ENCODE results near the gene MRPL42. TPM values are rescaled to one million over a fixed set of nuclear protein-coding genes. Genes with fewer than 3 reads are reported as not detected.
"Not testable (repeated sequence)": the region's sequence is repeated elsewhere in the genome, so short reads cannot be mapped to it uniquely, and the experiment has no call there.

MRPL42 gene
- polyA plus RNA-seq, 1 donor: 64.0 TPM

DNA sequence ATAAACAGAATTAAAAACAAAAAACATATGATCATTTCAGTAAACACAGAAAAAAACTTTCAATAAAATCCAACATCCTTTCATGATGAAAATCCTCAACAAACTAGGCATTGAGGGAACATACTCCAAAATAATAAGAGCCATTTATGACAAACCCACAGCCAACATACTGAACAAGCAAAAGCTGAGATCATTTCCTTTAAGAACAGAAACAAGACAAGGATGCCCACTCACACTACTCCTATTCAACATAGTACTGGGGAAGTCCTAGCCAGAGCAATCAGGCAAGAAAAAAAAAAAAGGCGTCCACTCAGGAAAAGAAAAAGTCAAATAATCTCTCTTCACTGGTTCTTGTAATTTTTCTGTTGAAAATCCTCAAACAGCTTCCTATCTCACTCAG is 30.1 kb downstream of the MRPL42 start:
- H3K36me3 ChIP-seq (ENCODE audit: control insufficient read depth, insufficient read depth, low read length): peaks cover 9% of the 10 kb centered on the region
- no peak for DNase-seq
- no peak overlapping the region for H3K27ac ChIP-seq (ENCODE audit: low read length)
- no peaks in the 10 kb centered on the region for H3K27me3 ChIP-seq (ENCODE audit: control insufficient read depth, insufficient read depth, low read length)
- no peaks in the 10 kb centered on the region for H3K9me3 ChIP-seq (ENCODE audit: control insufficient read depth, low read depth, low read length)
- no peaks in the 10 kb centered on the region for H3K4me1 ChIP-seq (ENCODE audit: control insufficient read depth, insufficient read depth, low read length)
- no peak overlapping the region for H3K4me3 ChIP-seq (ENCODE audit: low read length)
- WGBS (ENCODE audit: insufficient coverage, low lambda C conversion rate): no CpG with 5 or more reads among the region's 1 CpG

DNA sequence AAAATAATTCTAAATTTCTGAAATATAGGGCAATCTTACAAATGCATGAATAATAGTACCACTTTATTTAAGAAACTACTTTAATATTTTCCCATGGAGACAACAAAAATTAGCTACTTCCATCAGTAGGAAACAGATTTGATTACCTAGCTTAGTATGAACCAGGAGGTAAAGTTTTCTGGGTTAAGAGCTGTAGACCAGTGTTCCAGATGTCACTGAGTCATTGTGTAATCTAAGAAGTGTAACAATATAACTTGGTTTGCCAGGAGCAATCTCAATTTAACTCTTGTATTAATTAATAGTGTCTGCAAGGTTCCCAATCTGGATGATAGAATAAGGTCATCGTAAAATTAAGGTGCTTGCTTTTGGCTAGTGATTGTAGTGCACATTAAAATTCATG is 31.5 kb downstream of the MRPL42 start:
- no CpG with 5 or more reads among the region's 1 CpG for WGBS (ENCODE audit: insufficient coverage, low lambda C conversion rate)
- H3K9me3 ChIP-seq (ENCODE audit: control insufficient read depth, low read depth, low read length); H3K4me1 ChIP-seq (ENCODE audit: control insufficient read depth, insufficient read depth, low read length); H3K27me3 ChIP-seq (ENCODE audit: control insufficient read depth, insufficient read depth, low read length); H3K4me3 ChIP-seq (ENCODE audit: low read length); H3K27ac ChIP-seq (ENCODE audit: low read length); DNase-seq: not testable (repeated sequence)
- H3K36me3 ChIP-seq (ENCODE audit: control insufficient read depth, insufficient read depth, low read length): peaks cover 12% of the 10 kb centered on the region

- Histone ChIP-seq H3K27me3 (ENCODE audit: control insufficient read depth, insufficient read depth, low read length) (no peaks in the 10 kb centered on the region), H3K27ac (ENCODE audit: low read length) (no peak overlapping the region), H3K36me3 (ENCODE audit: control insufficient read depth, insufficient read depth, low read length) (peaks cover 16% of the 10 kb centered on the region), H3K9me3 (ENCODE audit: control insufficient read depth, low read depth, low read length) (no peaks in the 10 kb centered on the region), H3K4me3 (ENCODE audit: low read length) (no peak overlapping the region), H3K4me1 (ENCODE audit: control insufficient read depth, insufficient read depth, low read length) (no peaks in the 10 kb centered on the region)
- no CpG with 5 or more reads among the region's 1 CpG for WGBS (ENCODE audit: insufficient coverage, low lambda C conversion rate)
- no peak for DNase-seq
These were observed 32.9 kb downstream of the MRPL42 start for GRCh38 chr12:93500201-93500600.

- H3K4me1 ChIP-seq (ENCODE audit: control insufficient read depth, insufficient read depth, low read length): no peaks in the 10 kb centered on the region
- H3K27ac ChIP-seq (ENCODE audit: low read length): no peak overlapping the region
- H3K4me3 ChIP-seq (ENCODE audit: low read length): no peak overlapping the region
- H3K9me3 ChIP-seq (ENCODE audit: control insufficient read depth, low read depth, low read length): no peaks in the 10 kb centered on the region
- 100% methylated on average over 1 of the region's 2 CpGs for WGBS (ENCODE audit: insufficient coverage, low lambda C conversion rate)
- H3K27me3 ChIP-seq (ENCODE audit: control insufficient read depth, insufficient read depth, low read length): no peaks in the 10 kb centered on the region
- peaks cover 11% of the 10 kb centered on the region for H3K36me3 ChIP-seq (ENCODE audit: control insufficient read depth, insufficient read depth, low read length)
- no peak for DNase-seq
These were observed 33.4 kb downstream of the MRPL42 start for GRCh38 chr12:93500667-93501066.

GRCh38 chr12:93502802-93503623 is 35.7 kb downstream of the MRPL42 start:
- no peaks in the 10 kb centered on the region for H3K27me3 ChIP-seq (ENCODE audit: control insufficient read depth, insufficient read depth, low read length)
- H3K27ac ChIP-seq (ENCODE audit: low read length): no peak overlapping the region
- no peak for DNase-seq
- WGBS (ENCODE audit: insufficient coverage, low lambda C conversion rate): 59% methylated on average over 2 of the region's 11 CpGs
- H3K36me3 ChIP-seq (ENCODE audit: control insufficient read depth, insufficient read depth, low read length): peaks cover 9% of the 10 kb centered on the region
- H3K4me3 ChIP-seq (ENCODE audit: low read length): no peak overlapping the region
- H3K4me1 ChIP-seq (ENCODE audit: control insufficient read depth, insufficient read depth, low read length): no peaks in the 10 kb centered on the region
- H3K9me3 ChIP-seq (ENCODE audit: control insufficient read depth, low read depth, low read length): no peaks in the 10 kb centered on the region

DNA sequence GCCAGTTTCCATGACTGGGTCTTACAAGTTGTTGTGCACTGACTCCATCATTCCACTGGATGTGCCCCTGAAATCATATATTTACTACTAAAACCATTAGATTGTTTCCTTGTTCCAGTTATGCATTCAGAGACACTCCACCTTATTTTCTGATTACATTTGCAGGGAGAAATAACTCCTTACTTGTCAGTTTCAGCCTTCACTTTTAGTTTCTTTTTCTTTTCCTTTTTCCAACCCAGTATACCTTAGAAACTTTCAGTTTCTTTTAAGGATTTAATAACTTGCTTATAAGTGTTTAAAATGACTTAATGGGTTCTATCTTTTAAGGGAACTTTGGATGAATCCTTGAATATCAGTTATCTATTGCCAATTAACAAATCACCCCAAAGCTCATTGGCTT is 39.9 kb downstream of the MRPL42 start:
- Histone ChIP-seq H3K4me1 (ENCODE audit: control insufficient read depth, insufficient read depth, low read length) (no peaks in the 10 kb centered on the region), H3K36me3 (ENCODE audit: control insufficient read depth, insufficient read depth, low read length) (peaks cover 7% of the 10 kb centered on the region), H3K27me3 (ENCODE audit: control insufficient read depth, insufficient read depth, low read length) (no peaks in the 10 kb centered on the region), H3K9me3 (ENCODE audit: control insufficient read depth, low read depth, low read length) (no peaks in the 10 kb centered on the region), H3K27ac (ENCODE audit: low read length) (no peak overlapping the region), H3K4me3 (ENCODE audit: low read length) (no peak overlapping the region)
- no peak for DNase-seq

DNA sequence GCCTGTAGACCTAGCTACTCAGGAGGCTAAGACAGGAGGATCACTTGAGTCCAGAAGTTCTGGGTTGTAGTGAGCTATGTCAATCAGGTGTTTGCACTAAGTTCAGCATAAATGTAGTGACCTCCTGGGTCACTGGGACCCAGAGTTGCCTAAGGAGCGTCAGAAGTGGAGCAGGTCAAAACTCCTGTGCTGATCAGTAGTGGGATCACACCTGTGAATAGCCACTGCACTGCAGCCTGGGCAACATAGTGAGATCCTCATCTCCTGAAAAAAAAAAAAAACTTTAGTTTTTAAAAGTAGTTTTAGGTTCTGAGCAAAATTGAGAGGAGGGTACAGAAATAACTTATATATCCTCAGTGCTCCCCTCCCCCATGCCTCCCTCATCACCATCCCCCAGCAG is 42.2 kb downstream of the MRPL42 start:
- Histone ChIP-seq H3K27me3 (ENCODE audit: control insufficient read depth, insufficient read depth, low read length) (no peaks in the 10 kb centered on the region), H3K4me1 (ENCODE audit: control insufficient read depth, insufficient read depth, low read length) (no peaks in the 10 kb centered on the region), H3K9me3 (ENCODE audit: control insufficient read depth, low read depth, low read length) (no peaks in the 10 kb centered on the region), H3K4me3 (ENCODE audit: low read length) (no peak overlapping the region), H3K36me3 (ENCODE audit: control insufficient read depth, insufficient read depth, low read length) (peaks cover under 1% of the 10 kb centered on the region), H3K27ac (ENCODE audit: low read length) (no peak overlapping the region)
- WGBS (ENCODE audit: insufficient coverage, low lambda C conversion rate): no CpG with 5 or more reads among the region's 1 CpG
- no peak for DNase-seq

DNA sequence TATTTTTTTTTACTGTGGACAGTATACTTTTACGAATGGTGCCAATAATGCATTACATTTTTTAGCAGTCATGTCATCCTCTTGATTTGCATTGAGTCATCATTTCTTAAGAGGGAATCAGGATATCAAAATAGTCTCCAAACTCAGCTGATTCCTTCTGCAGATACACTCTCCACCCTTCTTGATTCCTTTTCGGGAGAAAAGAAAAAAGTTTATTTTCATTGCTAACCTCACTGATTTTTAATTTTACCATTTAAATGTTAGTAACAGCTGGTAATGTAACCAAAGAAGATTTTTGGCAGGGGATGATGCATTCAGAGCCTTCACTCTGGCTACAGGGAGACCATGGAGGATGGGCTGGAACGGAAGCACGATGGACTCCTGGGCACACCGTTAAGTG is 47.5 kb downstream of the MRPL42 start:
- Histone ChIP-seq H3K9me3 (ENCODE audit: control insufficient read depth, low read depth, low read length) (no peaks in the 10 kb centered on the region), H3K27ac (ENCODE audit: low read length) (no peak overlapping the region), H3K27me3 (ENCODE audit: control insufficient read depth, insufficient read depth, low read length) (no peaks in the 10 kb centered on the region), H3K36me3 (ENCODE audit: control insufficient read depth, insufficient read depth, low read length) (no peaks in the 10 kb centered on the region), H3K4me1 (ENCODE audit: control insufficient read depth, insufficient read depth, low read length) (no peaks in the 10 kb centered on the region), H3K4me3 (ENCODE audit: low read length) (no peak overlapping the region)
- no peak for DNase-seq
- WGBS (ENCODE audit: insufficient coverage, low lambda C conversion rate): no CpG with 5 or more reads among the region's 5 CpGs

DNA sequence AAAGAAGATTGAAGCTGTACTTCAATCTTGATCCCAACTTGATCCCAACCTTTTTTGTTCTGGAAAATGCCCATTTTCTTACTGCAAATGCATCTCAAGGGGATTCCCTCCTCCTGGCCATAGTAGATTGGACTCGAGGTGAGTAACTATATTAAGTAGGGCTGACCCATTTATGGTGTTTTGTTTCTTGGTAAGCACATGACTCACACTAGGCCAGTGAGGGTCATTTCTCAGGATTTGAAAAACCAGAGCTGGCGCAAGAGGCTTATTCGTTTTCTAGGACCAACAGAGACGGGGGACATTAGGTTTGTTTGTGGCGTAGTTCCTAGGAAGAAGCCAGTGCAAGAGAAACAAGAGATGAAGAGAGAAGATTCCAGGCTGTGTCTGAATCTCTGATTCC is 51.4 kb downstream of the MRPL42 start:
- no peaks in the 10 kb centered on the region for H3K27me3 ChIP-seq (ENCODE audit: control insufficient read depth, insufficient read depth, low read length)
- no peak for DNase-seq
- H3K4me1 ChIP-seq (ENCODE audit: control insufficient read depth, insufficient read depth, low read length): no peaks in the 10 kb centered on the region
- WGBS (ENCODE audit: insufficient coverage, low lambda C conversion rate): 100% methylated on average over 1 of the region's 5 CpGs
- no peaks in the 10 kb centered on the region for H3K36me3 ChIP-seq (ENCODE audit: control insufficient read depth, insufficient read depth, low read length)
- H3K4me3 ChIP-seq (ENCODE audit: low read length): no peak overlapping the region
- H3K27ac ChIP-seq (ENCODE audit: low read length): no peak overlapping the region
- no peaks in the 10 kb centered on the region for H3K9me3 ChIP-seq (ENCODE audit: control insufficient read depth, low read depth, low read length)

GRCh38 chr12:93519859-93520258 is 52.5 kb downstream of the MRPL42 start:
- H3K4me3 ChIP-seq (ENCODE audit: low read length): no peak overlapping the region
- H3K27ac ChIP-seq (ENCODE audit: low read length): no peak overlapping the region
- no peaks in the 10 kb centered on the region for H3K9me3 ChIP-seq (ENCODE audit: control insufficient read depth, low read depth, low read length)
- H3K36me3 ChIP-seq (ENCODE audit: control insufficient read depth, insufficient read depth, low read length): no peaks in the 10 kb centered on the region
- no peaks in the 10 kb centered on the region for H3K4me1 ChIP-seq (ENCODE audit: control insufficient read depth, insufficient read depth, low read length)
- H3K27me3 ChIP-seq (ENCODE audit: control insufficient read depth, insufficient read depth, low read length): no peaks in the 10 kb centered on the region
- DNase-seq: no peak
- WGBS (ENCODE audit: insufficient coverage, low lambda C conversion rate): no CpG with 5 or more reads among the region's 2 CpGs

DNA sequence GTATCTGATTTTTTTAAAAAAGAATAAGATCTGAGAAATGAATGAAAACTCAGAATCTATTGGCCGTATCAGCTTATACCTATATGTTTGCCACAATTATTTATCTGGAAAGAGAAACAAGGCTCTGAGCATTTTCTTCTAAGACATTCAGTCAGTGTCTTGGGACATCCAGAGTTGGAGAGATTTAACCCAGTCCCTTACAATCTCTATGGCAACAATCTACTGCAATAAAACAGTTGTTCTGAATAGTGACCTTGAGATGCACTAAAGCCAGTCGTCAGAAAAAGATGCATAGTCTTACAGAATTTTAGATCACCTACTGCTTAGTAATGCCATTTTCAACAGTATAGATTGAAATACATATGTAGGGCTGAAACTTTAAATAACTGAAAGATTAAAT is 53.1 kb downstream of the MRPL42 start:
- Histone ChIP-seq H3K9me3 (ENCODE audit: control insufficient read depth, low read depth, low read length) (no peaks in the 10 kb centered on the region), H3K4me3 (ENCODE audit: low read length) (no peak overlapping the region), H3K27me3 (ENCODE audit: control insufficient read depth, insufficient read depth, low read length) (no peaks in the 10 kb centered on the region), H3K4me1 (ENCODE audit: control insufficient read depth, insufficient read depth, low read length) (no peaks in the 10 kb centered on the region), H3K36me3 (ENCODE audit: control insufficient read depth, insufficient read depth, low read length) (no peaks in the 10 kb centered on the region), H3K27ac (ENCODE audit: low read length) (no peak overlapping the region)
- DNase-seq: no peak
- WGBS (ENCODE audit: insufficient coverage, low lambda C conversion rate): no CpG with 5 or more reads among the region's 2 CpGs

Data from large intestine (tissue), 3 donors.